ENCODE measurements around the gene SDCCAG8. TPM values are rescaled to one million over a fixed set of nuclear protein-coding genes. Genes with fewer than 3 reads are reported as not detected.

SDCCAG8 gene
- total RNA-seq, 2 donors from 2014 or later: 18.4 to 18.8 TPM

DNA sequence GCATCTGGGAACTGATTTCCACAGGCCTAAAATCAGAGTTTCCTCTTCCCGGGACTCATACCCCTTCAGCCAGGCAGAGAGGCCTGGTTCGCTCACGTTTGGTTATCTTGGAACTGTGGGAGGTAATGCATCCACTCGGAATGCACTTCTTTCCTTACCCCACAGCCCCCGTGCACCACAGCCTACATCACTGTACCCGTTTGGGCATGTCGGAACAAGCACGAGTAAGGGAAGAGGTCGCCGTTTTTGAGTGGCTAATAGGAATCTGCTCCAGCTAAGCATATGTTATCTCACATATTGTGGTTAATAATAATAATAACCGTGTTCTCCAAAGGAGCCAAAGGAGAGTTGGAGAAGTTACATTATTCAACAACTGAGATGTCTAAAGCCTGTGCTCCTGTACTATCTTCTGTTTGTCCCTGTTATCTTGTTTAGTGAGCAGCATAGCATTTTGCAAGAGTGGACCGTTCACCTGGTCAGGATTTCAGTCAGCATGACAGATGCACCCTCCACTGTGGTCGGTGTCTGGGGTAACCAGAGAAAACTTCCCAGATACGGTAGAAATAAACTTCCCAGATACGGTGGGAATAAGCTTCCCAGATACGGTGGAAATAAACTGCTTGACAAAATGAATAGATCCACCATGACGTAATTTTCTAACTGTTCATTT is 198.6 kb downstream of the SDCCAG8 start:
- intact Hi-C loops (cut with DNase I): no loop called here
- H3K27me3 ChIP-seq: no peaks in the 10 kb centered on the region

GRCh38 chr1:243455760-243456651 is 200.2 kb downstream of the SDCCAG8 start:
- Histone ChIP-seq H3K9me3 (no peaks in the 10 kb centered on the region), H3K4me3 (no peak overlapping the region), H3K9ac (ENCODE audit: low read depth in 2 of 2, low read length in 2 of 2) (no peak overlapping the region), H3K4me1 (no peaks in the 10 kb centered on the region), H3K27ac (no peak overlapping the region), H3K36me3 (no peaks in the 10 kb centered on the region), H3K27me3 (no peaks in the 10 kb centered on the region)
- no peak for DNase-seq
- intact Hi-C loops (cut with DNase I): no loop called here
- no peak for TF ChIP-seq CTCF (IDR thresholded peaks at IDR 0.05)

More for the DNA sequence above, 198.6 kb downstream of the SDCCAG8 start:
- no peak for TF ChIP-seq CTCF (IDR thresholded peaks at IDR 0.05)
- H3K36me3 ChIP-seq: no peaks in the 10 kb centered on the region
- no peaks in the 10 kb centered on the region for H3K9me3 ChIP-seq
- H3K9ac ChIP-seq (ENCODE audit: low read depth in 2 of 2, low read length in 2 of 2): no peak overlapping the region
- H3K4me1 ChIP-seq: no peaks in the 10 kb centered on the region
- no peak overlapping the region for H3K4me3 ChIP-seq
- DNase-seq: no peak
- no peak overlapping the region for H3K27ac ChIP-seq

DNA sequence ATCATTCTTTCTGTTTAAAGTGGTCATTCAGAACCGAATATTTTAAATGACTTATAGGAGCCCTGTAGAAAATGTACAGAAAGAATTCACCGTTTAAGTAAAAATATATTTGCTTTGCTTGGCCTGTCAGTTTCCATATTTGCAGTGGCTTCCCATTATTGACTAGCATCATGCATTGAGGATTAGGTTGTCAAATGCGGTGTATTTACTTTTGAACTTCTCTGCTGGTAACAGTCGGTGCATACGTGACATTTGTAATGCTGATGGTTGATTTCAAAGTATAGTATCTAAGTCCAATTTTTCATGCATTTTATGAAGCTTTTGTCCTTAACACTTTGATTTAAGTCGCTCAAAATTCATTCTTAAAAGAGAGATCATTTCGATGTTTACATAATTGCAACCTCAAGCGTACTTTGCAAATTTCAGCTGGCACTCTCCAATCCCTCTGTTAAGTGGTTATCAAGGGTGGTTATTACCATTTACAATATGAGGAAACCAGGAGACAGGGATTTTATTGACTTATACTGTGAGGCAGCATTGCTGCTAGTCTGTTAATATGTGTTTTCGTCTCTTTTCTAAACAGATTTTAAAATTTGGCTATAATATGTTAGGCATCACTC is 201.6 kb downstream of the SDCCAG8 start:
- DNase-seq: no peak
- Histone ChIP-seq H3K4me3 (no peak overlapping the region), H3K27ac (no peak overlapping the region), H3K9ac (ENCODE audit: low read depth in 2 of 2, low read length in 2 of 2) (no peak overlapping the region), H3K27me3 (no peaks in the 10 kb centered on the region), H3K9me3 (no peaks in the 10 kb centered on the region), H3K4me1 (no peaks in the 10 kb centered on the region), H3K36me3 (no peaks in the 10 kb centered on the region)
- intact Hi-C loops (cut with DNase I): no loop called here
- TF ChIP-seq CTCF (IDR thresholded peaks at IDR 0.05): no peak

DNA sequence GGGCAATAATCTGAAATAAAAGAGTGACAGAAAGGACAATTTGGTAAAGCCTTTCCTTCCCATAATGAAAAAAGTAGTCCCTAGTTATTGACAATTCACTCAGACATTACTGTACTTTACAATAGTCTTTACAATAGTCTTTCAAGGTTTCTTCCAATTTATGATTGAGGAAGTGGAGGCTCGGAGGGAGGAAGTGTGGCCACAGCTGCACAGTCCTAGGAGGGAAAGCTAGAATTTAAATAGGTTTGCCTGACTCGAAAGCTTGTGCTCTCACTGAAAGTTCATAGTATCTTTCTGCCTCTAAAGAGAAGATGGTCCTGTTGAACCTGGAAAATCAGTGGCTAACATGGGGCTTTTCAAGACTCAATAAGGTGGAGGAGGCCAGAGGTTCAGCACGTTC is 203.2 kb downstream of the SDCCAG8 start:
- Histone ChIP-seq H3K27ac (no peak overlapping the region), H3K4me1 (no peaks in the 10 kb centered on the region), H3K9ac (ENCODE audit: low read depth in 2 of 2, low read length in 2 of 2) (no peak overlapping the region), H3K4me3 (no peak overlapping the region), H3K36me3 (no peaks in the 10 kb centered on the region), H3K27me3 (no peaks in the 10 kb centered on the region), H3K9me3 (no peaks in the 10 kb centered on the region)
- intact Hi-C loops (cut with DNase I): no loop called here
- no peak for TF ChIP-seq CTCF (IDR thresholded peaks at IDR 0.05)
- DNase-seq: no peak

GRCh38 chr1:243461700-243462099 is 205.9 kb downstream of the SDCCAG8 start:
- Histone ChIP-seq H3K4me3 (no peak overlapping the region), H3K4me1 (no peaks in the 10 kb centered on the region), H3K27me3 (no peaks in the 10 kb centered on the region), H3K36me3 (no peaks in the 10 kb centered on the region), H3K27ac (no peak overlapping the region), H3K9ac (ENCODE audit: low read depth in 2 of 2, low read length in 2 of 2) (no peak overlapping the region), H3K9me3 (no peaks in the 10 kb centered on the region)
- TF ChIP-seq CTCF (IDR thresholded peaks at IDR 0.05): no peak
- DNase-seq: no peak
- intact Hi-C loops (cut with DNase I): no loop called here
